Measurements from ENCODE around the gene ANGEL1. TPM values are rescaled to one million over a fixed set of nuclear protein-coding genes. Genes with fewer than 3 reads are reported as not detected.

Gene ANGEL1
- total RNA-seq, 1 experiment from 2014 or later: 23.3 TPM

DNA sequence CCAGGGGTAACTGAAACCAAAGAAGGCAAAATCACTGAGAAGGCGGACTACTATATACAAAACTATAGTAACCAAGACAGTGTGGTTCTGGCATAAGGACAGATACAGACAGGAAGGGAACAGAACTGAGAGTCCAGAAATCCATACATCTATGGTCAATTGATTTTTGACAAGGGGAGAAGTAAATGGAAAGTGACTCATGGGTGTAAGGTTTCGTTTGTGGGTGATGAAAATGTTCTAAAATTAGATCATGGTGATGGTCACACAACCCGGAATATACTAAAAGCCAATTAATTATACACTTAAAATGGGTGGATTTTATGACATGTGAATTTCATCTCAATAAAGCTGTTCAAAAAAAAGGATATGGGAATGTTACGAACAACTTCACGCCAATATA, 18.7 kb downstream of the ANGEL1 start:
- no peaks in the 10 kb centered on the region for H3K27me3 ChIP-seq (ENCODE audit: control insufficient read depth, insufficient read depth, low read length)
- H3K36me3 ChIP-seq (replicated peaks; ENCODE audit: control insufficient read depth, insufficient read depth, low read length): peaks cover 12% of the 10 kb centered on the region
- no peak overlapping the region for H3K4me3 ChIP-seq (ENCODE audit: insufficient read depth, low read depth, low read length)
- DNase-seq: no peak

GRCh38 chr14:76793324-76793723, 19.4 kb downstream of the ANGEL1 start:
- Histone ChIP-seq H3K27me3 (ENCODE audit: control insufficient read depth, insufficient read depth, low read length) (no peaks in the 10 kb centered on the region), H3K36me3 (replicated peaks; ENCODE audit: control insufficient read depth, insufficient read depth, low read length) (peaks cover 14% of the 10 kb centered on the region), H3K4me3 (ENCODE audit: insufficient read depth, low read depth, low read length) (no peak overlapping the region)
- no peak for DNase-seq

- Histone ChIP-seq H3K36me3 (replicated peaks; ENCODE audit: control insufficient read depth, insufficient read depth, low read length) (peaks cover 17% of the 10 kb centered on the region), H3K4me3 (ENCODE audit: insufficient read depth, low read depth, low read length) (no peak overlapping the region), H3K27me3 (ENCODE audit: control insufficient read depth, insufficient read depth, low read length) (no peaks in the 10 kb centered on the region)
- no peak for DNase-seq
These were observed 20.3 kb downstream of the ANGEL1 start for GRCh38 chr14:76792422-76792821.

DNA sequence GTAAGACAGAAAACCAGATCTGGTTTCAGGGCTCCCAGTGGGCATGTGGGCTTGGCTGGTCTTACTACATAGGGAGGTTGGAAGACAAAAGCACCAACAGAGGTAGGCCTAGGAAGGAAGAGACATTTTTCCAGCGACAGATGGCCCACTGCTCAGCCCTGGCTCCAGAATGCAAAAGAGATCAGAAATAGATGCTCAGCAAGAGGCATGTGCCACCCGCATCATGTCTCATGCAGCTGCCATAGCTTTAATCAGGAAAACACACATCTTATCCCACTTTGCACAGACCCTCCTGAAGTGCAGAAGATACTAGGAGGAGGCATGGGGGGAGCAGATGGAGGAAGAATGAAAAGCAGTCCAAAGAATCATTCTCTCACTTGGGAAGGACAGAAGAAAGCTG, 26.1 kb downstream of the ANGEL1 start:
- Histone ChIP-seq H3K4me3 (ENCODE audit: insufficient read depth, low read depth, low read length) (no peak overlapping the region), H3K27me3 (ENCODE audit: control insufficient read depth, insufficient read depth, low read length) (no peaks in the 10 kb centered on the region), H3K36me3 (replicated peaks; ENCODE audit: control insufficient read depth, insufficient read depth, low read length) (peaks cover 30% of the 10 kb centered on the region)
- DNase-seq: no peak

- Histone ChIP-seq H3K4me3 (ENCODE audit: insufficient read depth, low read depth, low read length) (no peak overlapping the region), H3K27me3 (ENCODE audit: control insufficient read depth, insufficient read depth, low read length) (no peaks in the 10 kb centered on the region), H3K36me3 (replicated peaks; ENCODE audit: control insufficient read depth, insufficient read depth, low read length) (peaks cover 23% of the 10 kb centered on the region)
- DNase-seq: peak; percentile 98
These were observed 27.8 kb downstream of the ANGEL1 start for GRCh38 chr14:76784881-76785280.

- DNase-seq: no peak
- no peaks in the 10 kb centered on the region for H3K27me3 ChIP-seq (ENCODE audit: control insufficient read depth, insufficient read depth, low read length)
- H3K36me3 ChIP-seq (replicated peaks; ENCODE audit: control insufficient read depth, insufficient read depth, low read length): peaks cover 23% of the 10 kb centered on the region
- no peak overlapping the region for H3K4me3 ChIP-seq (ENCODE audit: insufficient read depth, low read depth, low read length)
These were observed 28.3 kb downstream of the ANGEL1 start for GRCh38 chr14:76784266-76784874.

DNA sequence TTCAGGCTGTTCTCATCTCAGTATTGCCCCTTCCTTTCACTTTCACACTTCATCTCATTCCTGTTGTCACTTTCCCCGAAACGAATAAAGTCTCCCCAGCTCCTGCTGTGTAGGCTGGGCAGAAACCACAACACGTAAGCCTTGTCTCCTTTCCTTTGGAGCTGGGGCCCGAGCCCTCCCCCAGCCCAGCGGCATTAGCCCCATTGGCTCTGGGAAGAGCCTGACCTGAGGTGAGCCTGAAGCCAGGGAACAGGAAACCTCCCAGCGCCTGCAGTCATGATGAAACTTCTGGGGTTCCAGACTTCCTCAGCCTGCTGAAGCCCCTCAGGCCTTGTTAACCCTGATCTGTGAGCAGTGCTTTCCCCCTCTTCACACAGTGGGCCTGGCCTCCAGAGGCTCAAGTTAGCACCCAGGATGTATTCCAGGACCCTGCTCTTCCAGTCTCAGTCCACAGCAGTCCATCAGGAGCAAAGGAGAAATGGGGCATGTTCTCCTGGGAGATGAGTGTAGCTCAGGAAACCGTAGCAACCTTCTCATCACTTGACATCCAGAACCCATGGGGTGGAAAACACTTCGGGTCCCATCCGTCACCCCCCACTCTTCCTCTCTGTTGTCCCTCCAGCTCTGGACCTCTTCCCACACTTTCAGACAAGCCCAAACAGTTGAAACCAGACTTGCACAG, 29.7 kb downstream of the ANGEL1 start:
- Histone ChIP-seq H3K27me3 (ENCODE audit: control insufficient read depth, insufficient read depth, low read length) (no peaks in the 10 kb centered on the region), H3K36me3 (replicated peaks; ENCODE audit: control insufficient read depth, insufficient read depth, low read length) (peaks cover 21% of the 10 kb centered on the region), H3K4me3 (ENCODE audit: insufficient read depth, low read depth, low read length) (no peak overlapping the region)
- DNase-seq: no peak

DNA sequence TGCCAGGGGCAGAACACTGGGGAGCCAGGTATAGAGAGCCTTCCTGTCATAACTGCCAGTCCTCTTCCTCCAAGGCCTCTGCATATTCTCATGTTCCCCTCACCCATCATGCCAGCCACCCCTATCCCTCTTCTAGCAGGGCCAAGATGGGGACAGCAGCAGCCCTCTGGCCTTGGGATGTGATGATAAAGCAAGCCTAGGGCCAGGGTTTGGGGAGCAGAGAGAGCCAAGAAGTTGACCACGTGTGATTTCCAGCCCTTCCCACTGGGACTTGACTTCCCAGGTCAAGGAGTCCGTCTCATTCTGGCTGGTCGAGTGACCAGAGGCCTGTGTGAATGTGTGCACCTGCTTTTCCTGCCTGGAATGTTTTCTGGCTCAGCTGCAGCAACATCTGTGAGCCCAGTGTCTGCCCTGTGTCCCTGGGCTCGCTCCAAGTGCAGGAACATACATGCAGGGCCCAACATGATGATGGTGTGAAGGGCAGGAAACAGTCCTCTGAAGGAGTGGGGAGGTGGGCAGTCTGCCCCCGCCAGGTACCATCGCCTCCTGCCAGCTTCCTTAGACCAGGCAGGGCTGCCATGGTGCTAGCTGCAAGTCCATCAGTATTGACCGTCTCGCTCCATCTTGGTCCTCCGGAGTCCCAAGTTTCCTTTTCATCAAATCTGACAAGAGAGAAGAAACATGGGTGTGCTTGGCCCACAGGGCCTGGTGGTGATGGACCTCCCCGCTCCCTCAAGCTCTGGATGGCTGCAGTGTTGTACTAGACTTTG, 30.4 kb downstream of the ANGEL1 start:
- Histone ChIP-seq H3K27me3 (ENCODE audit: control insufficient read depth, insufficient read depth, low read length) (no peaks in the 10 kb centered on the region), H3K36me3 (replicated peaks; ENCODE audit: control insufficient read depth, insufficient read depth, low read length) (peaks cover 18% of the 10 kb centered on the region), H3K4me3 (ENCODE audit: insufficient read depth, low read depth, low read length) (no peak overlapping the region)
- no peak for DNase-seq

DNA sequence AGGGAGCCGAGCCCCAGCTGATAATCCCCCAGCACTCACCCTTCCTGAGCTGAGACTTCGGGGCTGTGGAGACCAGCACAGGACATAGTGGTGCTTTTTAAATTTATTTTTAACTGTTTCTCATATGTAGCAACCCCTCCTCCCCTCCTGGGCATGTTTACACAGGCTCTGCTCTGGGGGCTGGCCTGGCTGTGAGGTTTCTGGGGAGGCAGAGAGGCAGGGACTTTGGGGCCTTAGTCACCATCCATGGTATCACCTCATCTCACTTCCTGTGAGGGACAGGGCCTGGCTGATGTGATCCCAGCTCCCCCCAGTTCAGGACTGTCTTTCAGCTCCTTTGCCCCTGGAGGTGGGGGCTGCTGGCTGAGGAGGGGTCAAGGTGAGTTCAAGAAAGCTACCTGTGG, 31.0 kb downstream of the ANGEL1 start:
- Histone ChIP-seq H3K36me3 (replicated peaks; ENCODE audit: control insufficient read depth, insufficient read depth, low read length) (peaks cover 16% of the 10 kb centered on the region), H3K27me3 (ENCODE audit: control insufficient read depth, insufficient read depth, low read length) (no peaks in the 10 kb centered on the region; the same call in 1 of the 2 replicates), H3K4me3 (ENCODE audit: insufficient read depth, low read depth, low read length) (no peak overlapping the region)
- no peak for DNase-seq

- no peaks in the 10 kb centered on the region; the same call in 1 of the 2 replicates for H3K27me3 ChIP-seq (ENCODE audit: control insufficient read depth, insufficient read depth, low read length)
- no peak for DNase-seq
- H3K4me3 ChIP-seq (ENCODE audit: insufficient read depth, low read depth, low read length): no peak overlapping the region
- peaks cover 13% of the 10 kb centered on the region for H3K36me3 ChIP-seq (replicated peaks; ENCODE audit: control insufficient read depth, insufficient read depth, low read length)
These were observed 31.6 kb downstream of the ANGEL1 start for GRCh38 chr14:76780875-76781647.

- H3K36me3 ChIP-seq (replicated peaks; ENCODE audit: control insufficient read depth, insufficient read depth, low read length): peaks cover 13% of the 10 kb centered on the region
- H3K27me3 ChIP-seq (ENCODE audit: control insufficient read depth, insufficient read depth, low read length): no peaks in the 10 kb centered on the region; the same call in 1 of the 2 replicates
- H3K4me3 ChIP-seq (ENCODE audit: insufficient read depth, low read depth, low read length): no peak overlapping the region
- no peak for DNase-seq
These were observed 32.3 kb downstream of the ANGEL1 start for GRCh38 chr14:76780360-76780759.

- H3K4me3 ChIP-seq (ENCODE audit: insufficient read depth, low read depth, low read length): no peak overlapping the region
- H3K27me3 ChIP-seq (ENCODE audit: control insufficient read depth, insufficient read depth, low read length): no peaks in the 10 kb centered on the region; the same call in 1 of the 2 replicates
- DNase-seq: no peak
- peaks cover 13% of the 10 kb centered on the region for H3K36me3 ChIP-seq (replicated peaks; ENCODE audit: control insufficient read depth, insufficient read depth, low read length)
These were observed 32.7 kb downstream of the ANGEL1 start for GRCh38 chr14:76780058-76780345.

DNA sequence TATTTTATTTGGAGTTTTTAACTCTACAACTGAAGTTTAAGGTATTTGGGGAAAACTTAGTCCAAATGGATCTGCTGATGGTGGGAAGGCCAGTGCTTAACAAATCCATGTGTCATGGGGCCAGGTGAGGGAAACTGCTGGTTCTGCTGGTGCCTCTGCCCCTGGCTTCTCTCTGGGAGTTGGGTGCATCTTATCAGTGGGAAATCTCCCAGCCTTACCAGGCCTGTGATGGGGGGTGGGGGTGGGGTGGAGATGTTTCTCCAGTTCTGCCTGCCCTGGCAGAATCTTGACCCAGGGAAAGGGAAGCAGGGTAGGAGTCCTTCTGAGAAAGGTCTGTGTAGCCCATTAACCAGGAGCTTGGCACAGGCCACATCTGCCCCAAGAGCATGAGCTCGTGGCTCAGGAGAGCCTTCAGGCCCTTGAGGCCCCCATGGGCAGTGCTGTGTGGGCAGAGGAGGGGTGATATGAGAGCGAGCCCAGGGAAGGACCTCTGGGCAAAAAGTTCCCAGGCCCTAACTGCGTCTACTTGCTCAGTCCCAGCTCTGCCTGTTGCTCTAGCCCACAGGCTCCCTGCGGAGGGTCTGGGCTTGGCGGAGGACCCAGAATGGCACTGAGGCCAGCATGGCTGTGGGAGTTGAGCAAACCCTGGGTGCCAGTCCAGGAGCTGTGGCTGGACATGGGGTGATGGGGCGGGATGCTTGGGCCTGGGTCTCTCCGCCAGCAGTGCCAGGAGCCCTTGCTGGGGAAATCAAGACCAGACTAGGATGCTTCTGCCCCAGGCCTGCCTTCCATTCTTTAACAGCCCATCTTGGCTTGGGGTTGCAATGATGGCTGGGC, 33.2 kb downstream of the ANGEL1 start:
- H3K27me3 ChIP-seq (ENCODE audit: control insufficient read depth, insufficient read depth, low read length): no peaks in the 10 kb centered on the region; the same call in 1 of the 2 replicates
- no peak overlapping the region for H3K4me3 ChIP-seq (ENCODE audit: insufficient read depth, low read depth, low read length)
- peaks cover 13% of the 10 kb centered on the region for H3K36me3 ChIP-seq (replicated peaks; ENCODE audit: control insufficient read depth, insufficient read depth, low read length)
- no peak for DNase-seq

All from H7 (cell line).